HCT116 (cell line): ENCODE measurements around the gene RNF207. TPM values are rescaled to one million over a fixed set of nuclear protein-coding genes. Genes with fewer than 3 reads are reported as not detected.

Experiments used
- ATAC-seq: fragments of 200-7000 bp; cut with Tn5 transposase; 2 replicates; pipeline ENCODE4 v1.9.1; 2020; ENCODE audit warnings: mild to moderate bottlenecking, moderate library complexity
- BruUV-seq: library from RNA; stranded (reverse); fragments of 400-500 nt; replicated peaks from 2 replicates; lab custom pipeline; 2021; lab: Mats Ljungman, UMichigan
- CTCF ChIA-PET: fragments of 300-600 bp; sonication (Branson Sonifier 250); formaldehyde crosslinking; loops from one replicate; lab custom pipeline; 2021; ENCODE audit warnings: antibody characterized with exemption; lab: Charles Lee
- POLR2A ChIA-PET: fragments of 300-600, 350-600 bp; sonication (Branson Sonifier 250); formaldehyde crosslinking; loops from one replicate; lab custom pipeline; 2021; ENCODE audit warnings: antibody characterized with exemption; lab: Charles Lee
- RAD21 ChIA-PET, 2 experiments: fragments of 300-600 bp; sonication (Branson Sonifier 250); formaldehyde crosslinking; loops; one replicate each; lab custom pipeline; 2023; ENCODE audit warnings: low total read pairs in 2 of 2; ENCODE audit not compliant: uncharacterized antibody in 2 of 2, unreplicated experiment in 2 of 2, low non-redundant PET in 1 of 2; lab: Charles Lee
- DNase-seq: peaks from one replicate; pipeline ENCODE4 v3.0.0-alpha.2; 2010; ENCODE audit warnings: low read depth, low spot score
- H2AFZ ChIP-seq: fragments of 200-600 bp; shearing (Covaris generic), sonication (generic); 2 replicates; pipeline ENCODE4 v1.6.1; 2017; ENCODE audit warnings: low read depth, mixed run types, mixed read lengths, antibody characterized with exemption, low read length; ENCODE audit not compliant: poor library complexity, severe bottlenecking
- H3K27ac ChIP-seq: 2 replicates; pipeline ENCODE4 v1.5.1; 2012; ENCODE audit warnings: low read depth, low read length
- H3K27me3 ChIP-seq: fragments of 200-600 bp; sonication (generic); 2 replicates; pipeline ENCODE4 v1.6.1; 2016; ENCODE audit warnings: mixed run types, low read length, mixed read lengths; ENCODE audit not compliant: insufficient read depth
- H3K36me3 ChIP-seq, 2 experiments: fragments of 200-500 bp in 1 of 2; fragments of 200-600 bp in 1 of 2; sonication (Bioruptor generic) in 1 of 2; sonication (generic) in 1 of 2; 2 replicates each; pipeline versions ENCODE4 v1.5.1 to v1.6.1; 2014 to 2016; ENCODE audit warnings: low read length in 2 of 2, inconsistent platforms in 1 of 2, mixed read lengths in 1 of 2, mixed run types in 1 of 2; ENCODE audit not compliant: insufficient read depth in 2 of 2, control insufficient read depth in 1 of 2
- H3K4me1 ChIP-seq, 2 experiments: fragments of 200-600 bp in 1 of 2; sonication (generic) in 1 of 2; 2 replicates each; pipeline versions ENCODE4 v1.5.1 to v1.6.1; 2012 to 2017; ENCODE audit warnings: low read length in 2 of 2, inconsistent platforms in 1 of 2, mild to moderate bottlenecking in 1 of 2, mixed read lengths in 1 of 2, mixed run types in 1 of 2, moderate library complexity in 1 of 2; ENCODE audit not compliant: insufficient read depth in 2 of 2, control insufficient read depth in 1 of 2
- H3K4me2 ChIP-seq: fragments of 200-600 bp; sonication (generic); 2 replicates; pipeline ENCODE4 v1.6.1; 2017; ENCODE audit warnings: mixed run types, low read length, mixed read lengths
- H3K4me3 ChIP-seq, 2 experiments: fragments of 200-600 bp in 1 of 2; sonication (generic) in 1 of 2; replicated peaks in 1 of 2; 2 replicates each; pipeline ENCODE4 v1.5.1; 2011 to 2016; ENCODE audit warnings: low read length in 2 of 2, control low read depth in 1 of 2, low read depth in 1 of 2, mild to moderate bottlenecking in 1 of 2, mixed read lengths in 1 of 2, mixed run types in 1 of 2
- H3K79me2 ChIP-seq: fragments of 200-600 bp; sonication (generic); 2 replicates; pipeline ENCODE4 v1.6.1; 2017; ENCODE audit warnings: mild to moderate bottlenecking, mixed run types, low read length, moderate library complexity, mixed read lengths; ENCODE audit not compliant: insufficient read depth
- H3K9ac ChIP-seq: fragments of 200-600 bp; sonication (generic); 2 replicates; pipeline ENCODE4 v1.6.1; 2016; ENCODE audit warnings: low read length, mixed read lengths
- H3K9me2 ChIP-seq: fragments of 200-600 bp; sonication (generic), shearing (Covaris generic); 2 replicates; pipeline ENCODE4 v1.6.1; 2017; ENCODE audit warnings: mixed run types, mild to moderate bottlenecking, moderate library complexity; ENCODE audit not compliant: insufficient read depth
- H3K9me3 ChIP-seq, 2 experiments: fragments of 200-500 bp in 1 of 2; fragments of 200-600 bp in 1 of 2; sonication (Bioruptor generic) in 1 of 2; sonication (generic) in 1 of 2; 2 replicates each; pipeline ENCODE4 v1.6.1; 2014 to 2017; ENCODE audit warnings: low read length in 2 of 2, mixed read lengths in 2 of 2, inconsistent platforms in 1 of 2, low read depth in 1 of 2, mild to moderate bottlenecking in 1 of 2, mixed run types in 1 of 2, moderate library complexity in 1 of 2; ENCODE audit not compliant: control insufficient read depth in 1 of 2, insufficient read depth in 1 of 2
- H4K20me1 ChIP-seq: fragments of 200-600 bp; sonication (generic), shearing (Covaris generic); 2 replicates; pipeline ENCODE4 v1.6.1; 2017; ENCODE audit warnings: mixed run types, mild to moderate bottlenecking, moderate library complexity; ENCODE audit not compliant: insufficient read depth
- CEBPB ChIP-seq: IDR thresholded peaks from 2 replicates; pipeline ENCODE4 v1.6.1; 2012; ENCODE audit warnings: low read depth
- ELF1 ChIP-seq: IDR thresholded peaks from 2 replicates; pipeline ENCODE4 v1.6.1; 2012; ENCODE audit warnings: low read depth, borderline replicate concordance
- EZH2 ChIP-seq: fragments of 200-600 bp; sonication (generic); IDR thresholded peaks from 2 replicates; pipeline ENCODE4 v1.6.1; 2017; ENCODE audit warnings: antibody characterized with exemption, mixed run types
- SP1 ChIP-seq: IDR thresholded peaks from 2 replicates; pipeline ENCODE4 v1.6.1; 2012; ENCODE audit warnings: low read depth
- SRF ChIP-seq: IDR thresholded peaks from 2 replicates; pipeline ENCODE4 v1.6.1; 2012; ENCODE audit warnings: low read depth
- TCF7L2 ChIP-seq: IDR thresholded peaks from 2 replicates; pipeline ENCODE4 v1.7.0; 2011; ENCODE audit warnings: borderline replicate concordance, inconsistent platforms; ENCODE audit not compliant: insufficient read depth, insufficient read length; ENCODE audit errors: extremely low read depth
- YY1 ChIP-seq: IDR thresholded peaks from 2 replicates; pipeline ENCODE4 v1.6.1; 2011; ENCODE audit warnings: low read length, low read depth, moderate library complexity, mild to moderate bottlenecking; ENCODE audit not compliant: insufficient replicate concordance; ENCODE audit errors: extremely low read depth
- ZFX ChIP-seq: fragments of 450-650 bp; IDR thresholded peaks from 2 replicates; pipeline ENCODE4 v1.6.1; 2017
- ZNF274 ChIP-seq: fragments of 200-500 bp; sonication (Bioruptor generic); IDR thresholded peaks from 2 replicates; pipeline ENCODE4 v1.6.1; 2014; ENCODE audit warnings: mild to moderate bottlenecking, low read depth, low read length, inconsistent platforms
- intact Hi-C: fragments of 100-400 bp; cut with micrococcal nuclease; formaldehyde crosslinking; loops from 2 replicates; pipeline ENCODE4 v1.10.0; 2022
- total RNA-seq: library from RNA; stranded (reverse); gene quantifications from one replicate; pipeline ENCODE4 v1.2.1, GENCODE V29; 2021; ENCODE audit not compliant: unreplicated experiment
- TF ChIP-seq, protein P1 (sequence below): IDR thresholded peaks from 2 replicates; pipeline ENCODE4 v1.6.1; 2011; ENCODE audit warnings: mild to moderate bottlenecking, low read length, moderate library complexity; ENCODE audit not compliant: insufficient replicate concordance; ENCODE audit errors: extremely low read depth
- TF ChIP-seq, protein P2 (sequence below): IDR thresholded peaks from 2 replicates; pipeline ENCODE4 v1.6.1; 2012
- TF ChIP-seq, protein P3 (sequence below), 3 experiments: fragments of 200-600 bp in 1 of 3; sonication (generic) in 1 of 3; IDR thresholded peaks in 2 of 3; conservative IDR thresholded peaks in 1 of 3; 2 replicates each; pipeline ENCODE4 v1.5.1; 2012 to 2017; ENCODE audit warnings: low read depth in 2 of 3, low read length in 2 of 3, antibody characterized with exemption in 1 of 3, borderline replicate concordance in 1 of 3, control low read depth in 1 of 3, mild to moderate bottlenecking in 1 of 3, mixed read lengths in 1 of 3, mixed run types in 1 of 3, moderate library complexity in 1 of 3; ENCODE audit not compliant: insufficient read depth in 1 of 3
- TF ChIP-seq, protein P4 (sequence below): IDR thresholded peaks from 2 replicates; pipeline ENCODE4 v1.6.1; 2012; ENCODE audit warnings: low read depth

Gene RNF207
- total RNA-seq, 1 experiment from 2014 or later, result 61.2 TPM

DNA sequence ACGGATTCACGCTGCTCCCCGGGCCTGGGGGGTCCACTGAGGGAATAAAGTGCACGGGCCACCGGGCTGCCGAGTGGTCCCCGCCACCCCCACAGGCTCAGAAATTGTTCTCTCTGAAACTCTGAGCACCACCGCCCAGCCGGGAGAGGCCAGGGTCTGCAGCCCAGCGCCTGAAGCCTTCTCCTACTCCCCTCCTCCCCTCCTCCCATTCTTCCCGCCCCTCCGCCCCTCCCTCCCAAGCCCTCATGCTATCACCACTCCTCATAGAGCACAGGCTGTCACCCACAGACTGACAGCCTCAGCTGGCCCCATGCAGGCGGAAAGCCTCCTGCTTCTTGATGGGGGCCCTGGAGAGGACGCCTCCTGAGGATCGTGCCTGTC, 55.7 kb downstream of the RNF207 start:
- H3K9ac ChIP-seq, result no peak overlapping the region
- H3K79me2 ChIP-seq, result no peaks in the 10 kb centered on the region
- POLR2A ChIA-PET, result no interaction called here
- H3K4me2 ChIP-seq, result peak overlapping the region; percentile 87
- intact Hi-C loops, result no loop called here
- no peaks in the 10 kb centered on the region for H4K20me1 ChIP-seq
- no peak for TF ChIP-seq ZFX
- TF ChIP-seq, protein P1, sequence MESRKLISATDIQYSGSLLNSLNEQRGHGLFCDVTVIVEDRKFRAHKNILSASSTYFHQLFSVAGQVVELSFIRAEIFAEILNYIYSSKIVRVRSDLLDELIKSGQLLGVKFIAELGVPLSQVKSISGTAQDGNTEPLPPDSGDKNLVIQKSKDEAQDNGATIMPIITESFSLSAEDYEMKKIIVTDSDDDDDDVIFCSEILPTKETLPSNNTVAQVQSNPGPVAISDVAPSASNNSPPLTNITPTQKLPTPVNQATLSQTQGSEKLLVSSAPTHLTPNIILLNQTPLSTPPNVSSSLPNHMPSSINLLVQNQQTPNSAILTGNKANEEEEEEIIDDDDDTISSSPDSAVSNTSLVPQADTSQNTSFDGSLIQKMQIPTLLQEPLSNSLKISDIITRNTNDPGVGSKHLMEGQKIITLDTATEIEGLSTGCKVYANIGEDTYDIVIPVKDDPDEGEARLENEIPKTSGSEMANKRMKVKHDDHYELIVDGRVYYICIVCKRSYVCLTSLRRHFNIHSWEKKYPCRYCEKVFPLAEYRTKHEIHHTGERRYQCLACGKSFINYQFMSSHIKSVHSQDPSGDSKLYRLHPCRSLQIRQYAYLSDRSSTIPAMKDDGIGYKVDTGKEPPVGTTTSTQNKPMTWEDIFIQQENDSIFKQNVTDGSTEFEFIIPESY, result no peak
- TF ChIP-seq SRF, result no peak
- TF ChIP-seq ZNF274, result no peak
- TF ChIP-seq, protein P2, sequence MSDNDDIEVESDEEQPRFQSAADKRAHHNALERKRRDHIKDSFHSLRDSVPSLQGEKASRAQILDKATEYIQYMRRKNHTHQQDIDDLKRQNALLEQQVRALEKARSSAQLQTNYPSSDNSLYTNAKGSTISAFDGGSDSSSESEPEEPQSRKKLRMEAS, result no peak
- TF ChIP-seq ELF1, result no peak
- TF ChIP-seq, protein P3, sequence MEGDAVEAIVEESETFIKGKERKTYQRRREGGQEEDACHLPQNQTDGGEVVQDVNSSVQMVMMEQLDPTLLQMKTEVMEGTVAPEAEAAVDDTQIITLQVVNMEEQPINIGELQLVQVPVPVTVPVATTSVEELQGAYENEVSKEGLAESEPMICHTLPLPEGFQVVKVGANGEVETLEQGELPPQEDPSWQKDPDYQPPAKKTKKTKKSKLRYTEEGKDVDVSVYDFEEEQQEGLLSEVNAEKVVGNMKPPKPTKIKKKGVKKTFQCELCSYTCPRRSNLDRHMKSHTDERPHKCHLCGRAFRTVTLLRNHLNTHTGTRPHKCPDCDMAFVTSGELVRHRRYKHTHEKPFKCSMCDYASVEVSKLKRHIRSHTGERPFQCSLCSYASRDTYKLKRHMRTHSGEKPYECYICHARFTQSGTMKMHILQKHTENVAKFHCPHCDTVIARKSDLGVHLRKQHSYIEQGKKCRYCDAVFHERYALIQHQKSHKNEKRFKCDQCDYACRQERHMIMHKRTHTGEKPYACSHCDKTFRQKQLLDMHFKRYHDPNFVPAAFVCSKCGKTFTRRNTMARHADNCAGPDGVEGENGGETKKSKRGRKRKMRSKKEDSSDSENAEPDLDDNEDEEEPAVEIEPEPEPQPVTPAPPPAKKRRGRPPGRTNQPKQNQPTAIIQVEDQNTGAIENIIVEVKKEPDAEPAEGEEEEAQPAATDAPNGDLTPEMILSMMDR (IDR thresholded peaks at IDR 0.05 in 2 of 3, conservative IDR thresholded peaks at IDR 0.05 in 1 of 3; ENCODE audit: borderline replicate concordance in 1 of 3, insufficient read depth in 1 of 3, low read depth in 2 of 3, low read length in 2 of 3), result no peak
- no peak for TF ChIP-seq EZH2
- TF ChIP-seq CEBPB, result no peak
- TF ChIP-seq, protein P4, sequence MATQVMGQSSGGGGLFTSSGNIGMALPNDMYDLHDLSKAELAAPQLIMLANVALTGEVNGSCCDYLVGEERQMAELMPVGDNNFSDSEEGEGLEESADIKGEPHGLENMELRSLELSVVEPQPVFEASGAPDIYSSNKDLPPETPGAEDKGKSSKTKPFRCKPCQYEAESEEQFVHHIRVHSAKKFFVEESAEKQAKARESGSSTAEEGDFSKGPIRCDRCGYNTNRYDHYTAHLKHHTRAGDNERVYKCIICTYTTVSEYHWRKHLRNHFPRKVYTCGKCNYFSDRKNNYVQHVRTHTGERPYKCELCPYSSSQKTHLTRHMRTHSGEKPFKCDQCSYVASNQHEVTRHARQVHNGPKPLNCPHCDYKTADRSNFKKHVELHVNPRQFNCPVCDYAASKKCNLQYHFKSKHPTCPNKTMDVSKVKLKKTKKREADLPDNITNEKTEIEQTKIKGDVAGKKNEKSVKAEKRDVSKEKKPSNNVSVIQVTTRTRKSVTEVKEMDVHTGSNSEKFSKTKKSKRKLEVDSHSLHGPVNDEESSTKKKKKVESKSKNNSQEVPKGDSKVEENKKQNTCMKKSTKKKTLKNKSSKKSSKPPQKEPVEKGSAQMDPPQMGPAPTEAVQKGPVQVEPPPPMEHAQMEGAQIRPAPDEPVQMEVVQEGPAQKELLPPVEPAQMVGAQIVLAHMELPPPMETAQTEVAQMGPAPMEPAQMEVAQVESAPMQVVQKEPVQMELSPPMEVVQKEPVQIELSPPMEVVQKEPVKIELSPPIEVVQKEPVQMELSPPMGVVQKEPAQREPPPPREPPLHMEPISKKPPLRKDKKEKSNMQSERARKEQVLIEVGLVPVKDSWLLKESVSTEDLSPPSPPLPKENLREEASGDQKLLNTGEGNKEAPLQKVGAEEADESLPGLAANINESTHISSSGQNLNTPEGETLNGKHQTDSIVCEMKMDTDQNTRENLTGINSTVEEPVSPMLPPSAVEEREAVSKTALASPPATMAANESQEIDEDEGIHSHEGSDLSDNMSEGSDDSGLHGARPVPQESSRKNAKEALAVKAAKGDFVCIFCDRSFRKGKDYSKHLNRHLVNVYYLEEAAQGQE, result no peak
- no peak for TF ChIP-seq SP1
- no peak for TF ChIP-seq TCF7L2
- TF ChIP-seq YY1, result no peak
- no peaks in the 10 kb centered on the region for H3K27me3 ChIP-seq
- CTCF ChIA-PET, result no interaction called here
- H3K9me3 ChIP-seq, result no peaks in the 10 kb centered on the region
- DNase-seq, result no peak
- no peaks in the 10 kb centered on the region; a peak in 1 of 4 replicates for H3K36me3 ChIP-seq
- peak overlapping the region in 1 of 2 experiments; percentile 55; a peak in 1 of 4 replicates for H3K4me3 ChIP-seq
- H3K4me1 ChIP-seq, result peaks cover 11 to 26% of the 10 kb centered on the region in 2 experiments; a peak in 2 of 4 replicates
- BruUV-seq, result no TSS peak
- no peak overlapping the region for H2AFZ ChIP-seq
- no peaks in the 10 kb centered on the region for H3K9me2 ChIP-seq
- RAD21 ChIA-PET, result no interaction called here
- H3K27ac ChIP-seq, result no peak overlapping the region
- ATAC-seq, result no peak
